ENCODE data around the gene FA2H. TPM values are rescaled to one million over a fixed set of nuclear protein-coding genes. Genes with fewer than 3 reads are reported as not detected.
"Not testable (repeated sequence)": the region's sequence is repeated elsewhere in the genome, so short reads cannot be mapped to it uniquely, and the experiment has no call there.

The FA2H gene
- total and polyA plus RNA-seq, 2 donors (not counting 1 experiment from before 2014, with no cell fraction given): not detected

GRCh38 chr16:74811911-74812310 lies 37.3 kb upstream of the FA2H start:
- no peak overlapping the region for H3K4me2 ChIP-seq (ENCODE audit: extremely low read depth, insufficient read depth, low read length)

DNA sequence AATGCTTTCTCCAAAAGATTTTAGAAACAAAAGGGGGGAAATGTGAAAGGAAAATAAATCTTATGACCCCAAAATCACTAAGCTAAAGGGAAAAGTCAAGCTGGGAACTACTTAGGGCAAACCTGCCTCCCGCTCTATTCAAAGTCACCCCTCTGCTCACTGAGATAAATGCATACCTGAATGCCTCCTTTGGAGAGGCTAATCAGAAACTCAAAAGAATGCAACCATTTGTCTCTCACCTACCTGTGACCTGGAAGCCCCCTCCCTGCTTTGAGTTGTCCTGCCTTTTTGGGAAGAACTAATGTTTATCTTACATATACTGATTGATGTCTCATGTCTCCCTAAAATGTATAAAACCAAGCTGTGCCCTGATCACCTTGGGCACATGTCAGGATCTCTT lies 36.6 kb upstream of the FA2H start:
- not testable (repeated sequence) for H3K4me2 ChIP-seq (ENCODE audit: extremely low read depth, insufficient read depth, low read length); H2AFZ ChIP-seq (ENCODE audit: low read length); H3K9me3 ChIP-seq (ENCODE audit: control insufficient read depth, insufficient read depth, low read depth, low read length); H4K20me1 ChIP-seq (ENCODE audit: control insufficient read depth, extremely low read depth, insufficient read depth, low read length); H3K27ac ChIP-seq (ENCODE audit: insufficient read depth, low read length); H3K4me3 ChIP-seq (replicated peaks in 1 of 4; ENCODE audit: control extremely low read depth in 1 of 4, insufficient read depth in 1 of 4, low read depth in 3 of 4, low read length in 4 of 4); H3K27me3 ChIP-seq (ENCODE audit: control insufficient read depth, insufficient read depth, low read length); H3K9ac ChIP-seq (ENCODE audit: insufficient read depth, low read length); H3K4me1 ChIP-seq (ENCODE audit: control insufficient read depth, extremely low read depth, insufficient read depth, low read length); DNase-seq (ENCODE audit: low read depth in 2 of 2); H3K79me2 ChIP-seq (ENCODE audit: control insufficient read depth, insufficient read depth, low read length); H3K36me3 ChIP-seq (ENCODE audit: control insufficient read depth, insufficient read depth, low read length)

More at GRCh38 chr16:74811911-74812310, 37.3 kb upstream of the FA2H start:
- H3K9ac ChIP-seq (ENCODE audit: insufficient read depth, low read length): no peak overlapping the region
- H3K79me2 ChIP-seq (ENCODE audit: control insufficient read depth, insufficient read depth, low read length): no peaks in the 10 kb centered on the region
- H3K36me3 ChIP-seq (ENCODE audit: control insufficient read depth, insufficient read depth, low read length): no peaks in the 10 kb centered on the region
- H2AFZ ChIP-seq (ENCODE audit: low read length): no peak overlapping the region
- H3K4me1 ChIP-seq (ENCODE audit: control insufficient read depth, extremely low read depth, insufficient read depth, low read length): no peaks in the 10 kb centered on the region
- no peak overlapping the region for H3K27ac ChIP-seq (ENCODE audit: insufficient read depth, low read length)
- DNase-seq (ENCODE audit: low read depth in 2 of 2): no peak
- H3K27me3 ChIP-seq (ENCODE audit: control insufficient read depth, insufficient read depth, low read length): peaks cover 11% of the 10 kb centered on the region
- no peaks in the 10 kb centered on the region for H4K20me1 ChIP-seq (ENCODE audit: control insufficient read depth, extremely low read depth, insufficient read depth, low read length)
- TF ChIP-seq, protein P1, sequence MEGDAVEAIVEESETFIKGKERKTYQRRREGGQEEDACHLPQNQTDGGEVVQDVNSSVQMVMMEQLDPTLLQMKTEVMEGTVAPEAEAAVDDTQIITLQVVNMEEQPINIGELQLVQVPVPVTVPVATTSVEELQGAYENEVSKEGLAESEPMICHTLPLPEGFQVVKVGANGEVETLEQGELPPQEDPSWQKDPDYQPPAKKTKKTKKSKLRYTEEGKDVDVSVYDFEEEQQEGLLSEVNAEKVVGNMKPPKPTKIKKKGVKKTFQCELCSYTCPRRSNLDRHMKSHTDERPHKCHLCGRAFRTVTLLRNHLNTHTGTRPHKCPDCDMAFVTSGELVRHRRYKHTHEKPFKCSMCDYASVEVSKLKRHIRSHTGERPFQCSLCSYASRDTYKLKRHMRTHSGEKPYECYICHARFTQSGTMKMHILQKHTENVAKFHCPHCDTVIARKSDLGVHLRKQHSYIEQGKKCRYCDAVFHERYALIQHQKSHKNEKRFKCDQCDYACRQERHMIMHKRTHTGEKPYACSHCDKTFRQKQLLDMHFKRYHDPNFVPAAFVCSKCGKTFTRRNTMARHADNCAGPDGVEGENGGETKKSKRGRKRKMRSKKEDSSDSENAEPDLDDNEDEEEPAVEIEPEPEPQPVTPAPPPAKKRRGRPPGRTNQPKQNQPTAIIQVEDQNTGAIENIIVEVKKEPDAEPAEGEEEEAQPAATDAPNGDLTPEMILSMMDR (conservative IDR thresholded peaks at IDR 0.05 in 1 of 2, IDR thresholded peaks at IDR 0.05 in 1 of 2; ENCODE audit: low read depth in 1 of 2, low read length in 2 of 2): peak in 1 of 2 donors; percentile 4
- no peak for TF ChIP-seq EZH2 (IDR thresholded peaks at IDR 0.05; ENCODE audit: low read length, missing control alignments)
- no peak overlapping the region for H3K4me3 ChIP-seq (replicated peaks in 1 of 4; ENCODE audit: control extremely low read depth in 1 of 4, insufficient read depth in 1 of 4, low read depth in 3 of 4, low read length in 4 of 4)
- no peaks in the 10 kb centered on the region for H3K9me3 ChIP-seq (ENCODE audit: control insufficient read depth, insufficient read depth, low read depth, low read length)

DNA sequence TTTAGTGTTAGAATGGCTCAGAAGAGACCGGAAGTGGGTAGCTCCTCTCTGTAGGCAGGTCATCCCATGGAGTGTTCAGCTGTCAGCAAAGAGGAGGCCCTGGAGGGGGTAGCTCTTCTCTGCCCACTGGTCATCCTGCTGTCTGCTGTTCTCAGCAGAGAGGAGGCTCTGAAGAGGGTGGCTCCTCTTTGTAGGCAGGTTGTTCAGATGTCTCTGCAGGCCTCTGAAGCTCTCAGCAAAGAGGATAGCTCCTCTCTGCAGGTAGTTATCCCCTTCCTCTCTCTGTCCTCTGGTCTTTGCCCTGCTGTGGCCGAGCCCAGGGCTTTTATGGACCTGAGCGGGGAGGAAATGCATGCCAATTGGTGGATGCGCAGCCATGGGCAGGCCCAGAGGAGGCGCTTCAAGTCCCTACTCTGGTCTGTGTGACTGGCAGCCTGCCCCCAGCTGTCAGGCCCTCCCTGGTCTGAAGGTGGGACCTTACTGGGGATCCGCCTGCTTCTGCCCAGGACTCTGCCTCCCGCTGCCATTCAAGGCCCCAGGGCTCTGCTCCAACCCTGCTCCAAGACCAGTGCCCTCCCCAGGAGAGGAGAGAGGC lies 32.5 kb upstream of the FA2H start:
- Histone ChIP-seq H3K4me2 (ENCODE audit: extremely low read depth, insufficient read depth, low read length) (no peak overlapping the region), H3K9me3 (ENCODE audit: control insufficient read depth, insufficient read depth, low read depth, low read length) (no peaks in the 10 kb centered on the region), H4K20me1 (ENCODE audit: control insufficient read depth, extremely low read depth, insufficient read depth, low read length) (no peaks in the 10 kb centered on the region), H3K79me2 (ENCODE audit: control insufficient read depth, insufficient read depth, low read length) (no peaks in the 10 kb centered on the region), H3K36me3 (ENCODE audit: control insufficient read depth, insufficient read depth, low read length) (no peaks in the 10 kb centered on the region), H3K27ac (ENCODE audit: insufficient read depth, low read length) (no peak overlapping the region), H3K27me3 (ENCODE audit: control insufficient read depth, insufficient read depth, low read length) (no peaks in the 10 kb centered on the region), H3K4me3 (replicated peaks in 1 of 4; ENCODE audit: control extremely low read depth in 1 of 4, insufficient read depth in 1 of 4, low read depth in 3 of 4, low read length in 4 of 4) (no peak overlapping the region), H3K4me1 (ENCODE audit: control insufficient read depth, extremely low read depth, insufficient read depth, low read length) (no peaks in the 10 kb centered on the region), H3K9ac (ENCODE audit: insufficient read depth, low read length) (no peak overlapping the region), H2AFZ (ENCODE audit: low read length) (no peak overlapping the region)
- no peak for TF ChIP-seq EZH2 (IDR thresholded peaks at IDR 0.05; ENCODE audit: low read length, missing control alignments)
- TF ChIP-seq, protein P1 (conservative IDR thresholded peaks at IDR 0.05 in 1 of 2, IDR thresholded peaks at IDR 0.05 in 1 of 2; ENCODE audit: low read depth in 1 of 2, low read length in 2 of 2): no peak
- no peak for DNase-seq (ENCODE audit: low read depth in 2 of 2)
